Effector CD8-positive, alpha-beta T cell (primary cell): ENCODE measurements around the gene MAT2B.
"Not testable (repeated sequence)": the region's sequence is repeated elsewhere in the genome, so short reads cannot be mapped to it uniquely, and the experiment has no call there.

ENCODE experiments used
- DNase-seq: peaks from one replicate; lab custom pipeline; 2025; lab: John Stamatoyannopoulos, UW

Gene MAT2B

DNA sequence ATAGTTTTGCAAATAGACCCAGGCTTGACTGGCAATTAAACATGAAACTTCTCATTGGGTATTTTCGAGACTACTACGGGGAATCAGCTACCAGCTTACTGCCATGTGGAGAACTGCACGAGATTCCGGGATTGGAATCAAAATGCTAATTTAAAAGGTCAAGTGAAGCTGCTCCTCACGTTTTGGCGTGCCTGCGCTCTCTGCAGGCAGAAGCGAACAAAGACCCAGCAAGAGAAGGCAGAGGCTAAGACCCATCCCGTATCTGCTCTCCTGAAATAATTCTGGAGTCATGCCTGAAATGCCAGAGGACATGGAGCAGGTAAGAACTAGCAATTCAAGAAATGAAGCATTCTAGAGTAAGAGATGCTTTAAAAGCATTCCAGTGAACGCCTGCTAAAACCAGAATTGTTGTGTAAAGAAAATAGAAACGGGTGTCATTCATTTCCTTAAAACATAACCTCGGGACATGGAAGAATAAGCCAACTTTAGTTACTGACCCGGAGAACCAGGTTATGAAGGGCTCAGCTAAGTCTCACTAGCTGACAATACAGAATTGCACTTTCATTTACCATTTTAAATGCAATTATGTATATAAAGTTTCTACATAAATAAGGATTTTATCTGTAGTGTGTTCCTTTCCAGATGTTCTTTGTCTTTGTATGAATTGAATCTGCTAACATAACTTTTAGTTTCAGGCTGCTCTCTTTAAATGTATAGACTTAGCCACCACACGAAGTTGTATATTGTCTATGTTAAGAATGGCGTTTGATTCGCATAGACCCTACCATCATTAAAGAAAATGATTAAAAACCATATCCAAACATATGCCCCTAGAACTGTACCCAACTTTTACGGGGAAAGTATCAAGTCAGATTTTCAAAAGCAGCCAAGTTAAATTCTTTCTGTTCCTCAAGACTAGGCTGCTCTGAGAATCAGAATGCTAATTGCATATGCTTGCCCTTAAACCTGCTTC lies 2.0 kb upstream of the MAT2B start:
- no peak for DNase-seq

DNA sequence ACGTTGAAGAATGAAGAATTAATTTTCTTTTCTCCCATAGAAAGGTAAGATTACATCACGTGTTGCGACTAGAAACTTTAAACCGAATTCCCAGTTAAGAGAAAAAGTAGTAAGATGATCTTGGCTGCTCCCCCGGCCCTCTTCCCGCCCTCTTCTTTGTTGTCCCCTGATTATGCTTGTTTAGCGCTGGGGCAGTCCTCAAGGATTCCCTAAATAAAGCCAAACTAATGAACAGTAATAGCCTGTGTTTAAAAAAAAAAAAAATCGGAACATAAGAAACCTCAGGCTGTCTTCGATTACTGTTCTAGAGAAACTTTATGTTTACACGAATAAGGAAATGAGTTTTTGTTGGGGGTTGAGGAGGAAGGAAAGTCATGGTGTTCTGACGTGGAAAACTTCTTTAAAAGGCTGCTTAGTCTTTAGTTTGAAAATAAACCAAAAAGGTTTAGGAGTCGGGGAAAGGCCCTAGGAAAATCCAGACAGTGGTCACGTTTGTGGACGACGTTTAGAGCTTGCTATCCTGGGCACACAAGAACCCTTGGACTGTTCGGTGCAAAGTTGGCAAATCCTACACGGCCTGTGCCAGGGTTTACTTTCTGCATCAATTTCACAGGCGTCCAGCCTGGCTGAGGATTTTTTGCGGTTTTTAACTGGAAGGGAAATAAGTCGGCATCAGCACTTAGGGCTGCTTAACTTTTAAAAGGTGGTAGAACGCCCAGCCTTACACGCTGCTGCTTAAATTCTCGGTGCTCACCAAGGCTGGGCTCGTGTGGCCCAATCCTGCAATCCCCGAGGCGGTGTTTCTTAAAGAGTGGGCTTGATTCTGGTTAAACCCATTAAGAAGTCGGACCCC lies 1.1 kb upstream of the MAT2B start:
- no peak for DNase-seq

DNA sequence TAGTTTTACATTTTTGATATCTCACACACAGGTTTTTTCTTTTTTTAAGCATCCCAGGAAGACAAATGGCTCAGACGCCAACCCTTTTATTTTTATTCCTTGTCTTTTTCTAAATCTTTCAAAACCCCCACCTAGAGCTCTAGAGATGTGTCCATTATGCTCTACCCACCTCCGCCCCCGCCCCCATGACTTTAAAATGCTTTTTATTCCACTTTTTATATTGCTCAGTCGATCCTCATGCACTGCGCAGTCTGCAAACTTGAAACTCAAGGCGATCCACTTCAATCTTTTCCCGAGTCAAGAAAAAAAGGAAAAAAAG lies 411 bp upstream of the MAT2B start:
- DNase-seq, result no peak

DNA sequence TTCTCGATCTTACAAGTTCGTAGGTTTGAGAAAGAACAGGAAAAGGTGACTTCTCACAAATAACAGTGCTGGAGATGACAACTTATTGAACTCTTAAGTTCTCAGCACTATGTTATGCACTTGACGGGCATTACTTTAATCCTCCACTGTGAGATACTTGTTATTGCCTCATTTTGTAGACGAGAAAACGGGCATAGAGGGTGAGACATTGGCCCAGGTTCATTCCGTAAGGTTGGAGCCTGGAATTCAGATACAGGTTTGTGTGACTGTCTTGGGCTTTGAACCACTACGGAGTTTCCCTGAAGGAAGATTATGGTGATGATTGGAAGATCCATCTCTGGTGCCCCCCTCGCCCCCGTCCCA lies 657 bp downstream of the MAT2B start:
- DNase-seq, result no peak

DNA sequence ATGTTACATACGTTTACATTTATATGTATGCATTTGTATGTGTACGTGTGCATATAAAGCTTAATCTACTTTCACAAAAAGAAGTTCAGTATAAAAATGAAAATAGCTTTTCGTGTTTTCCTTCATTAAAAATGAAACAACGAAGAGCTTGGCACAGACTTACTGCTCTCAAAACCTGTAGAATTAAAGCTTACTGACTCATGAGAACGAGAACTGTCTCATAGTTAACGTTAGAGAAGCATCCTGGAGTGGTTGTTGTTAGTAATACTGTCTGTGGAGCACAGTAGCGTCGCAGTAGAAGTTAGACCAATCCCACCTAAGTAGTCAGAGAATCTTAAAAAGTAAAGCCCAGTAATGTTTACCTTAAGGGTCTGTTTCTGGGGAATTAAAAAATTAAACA lies 1.3 kb downstream of the MAT2B start:
- DNase-seq, result no peak

DNA sequence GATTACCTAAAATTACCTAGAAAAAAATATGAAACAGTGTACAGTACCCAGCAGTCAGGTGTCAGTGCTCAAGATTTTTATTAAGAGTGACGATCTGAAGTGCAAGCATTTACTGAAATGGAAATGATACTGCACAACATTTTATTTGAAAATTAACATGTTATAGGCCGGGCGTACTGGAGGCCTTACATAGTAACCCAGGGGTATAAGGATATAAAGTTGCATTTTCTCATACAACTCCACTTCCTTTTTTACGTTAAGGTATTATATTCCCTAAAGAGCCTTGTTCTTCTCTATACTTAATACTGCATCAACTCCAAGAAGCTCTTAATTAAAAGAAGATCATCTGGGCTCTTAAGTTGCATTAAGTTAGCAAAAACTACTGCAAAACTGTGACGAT lies 3.3 kb downstream of the MAT2B start:
- DNase-seq, result no peak

DNA sequence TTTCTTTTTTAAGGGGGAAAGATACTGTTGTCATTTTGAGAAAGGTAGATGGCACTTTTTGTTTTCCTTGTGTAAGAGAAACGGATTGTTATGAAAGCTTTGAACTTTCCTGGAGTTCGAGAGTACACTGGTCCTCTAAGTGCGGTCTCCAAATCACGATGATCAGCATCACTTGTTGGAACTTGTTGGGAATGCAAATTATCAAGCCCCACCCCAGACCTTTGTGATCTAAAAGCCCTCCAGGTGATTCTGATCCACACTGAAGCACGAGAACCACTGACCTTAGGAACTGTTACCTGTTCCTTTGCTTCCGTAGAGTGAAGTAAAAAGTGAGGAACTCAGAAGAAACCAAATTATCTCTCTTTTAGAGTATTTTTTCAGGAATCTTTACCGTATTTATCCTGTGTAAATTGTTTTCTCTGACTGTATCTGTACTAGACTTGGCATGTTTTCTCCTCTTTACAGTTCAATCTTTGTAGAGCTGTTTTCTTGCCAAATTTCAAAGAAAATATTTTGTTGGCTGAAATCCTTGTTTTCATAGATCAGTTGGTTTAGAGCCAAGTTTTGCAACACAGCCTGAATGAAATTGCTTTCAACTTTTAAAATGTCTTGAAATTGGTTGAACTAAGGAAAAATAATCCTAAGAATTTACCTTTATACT lies 4.0 kb downstream of the MAT2B start:
- no peak for DNase-seq

DNA sequence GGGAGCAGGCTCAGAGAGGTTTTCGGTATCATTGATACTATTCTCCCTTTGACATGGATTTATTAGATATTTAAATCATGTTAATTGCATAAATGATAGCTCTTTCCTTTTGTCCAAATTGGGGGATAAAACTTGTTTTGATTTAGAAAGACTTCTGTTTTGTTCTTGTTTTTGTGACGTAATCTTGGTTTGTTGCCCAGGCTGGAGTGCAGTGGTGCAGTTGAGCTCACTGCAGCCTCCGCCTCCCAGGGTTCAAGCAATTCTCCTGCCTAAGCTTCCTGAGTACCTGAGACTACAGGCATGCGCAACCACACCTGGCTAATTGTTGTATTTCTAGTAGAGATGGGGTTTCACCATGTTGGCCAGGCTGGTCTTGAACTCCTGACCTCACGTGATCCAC lies 7.1 kb downstream of the MAT2B start:
- DNase-seq, result no peak

DNA sequence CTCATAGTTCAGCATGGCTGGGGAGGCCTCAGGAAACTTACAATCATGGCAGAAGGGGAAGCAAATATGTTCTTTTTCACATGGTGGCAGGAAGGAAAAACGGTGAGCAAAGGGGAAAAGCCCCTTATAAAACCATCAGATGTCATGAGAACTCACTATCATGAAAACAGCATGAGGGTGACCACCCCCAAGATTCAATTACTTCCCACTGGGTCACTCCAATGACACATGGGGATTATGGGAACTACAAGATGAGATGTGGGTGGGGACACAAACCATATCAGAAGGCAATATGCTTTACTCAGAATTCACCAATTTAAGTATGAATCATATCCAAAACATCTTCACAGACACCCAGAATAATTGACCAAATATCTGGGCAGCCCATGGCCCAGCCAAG lies 19.7 kb downstream of the MAT2B start:
- DNase-seq, result no peak

DNA sequence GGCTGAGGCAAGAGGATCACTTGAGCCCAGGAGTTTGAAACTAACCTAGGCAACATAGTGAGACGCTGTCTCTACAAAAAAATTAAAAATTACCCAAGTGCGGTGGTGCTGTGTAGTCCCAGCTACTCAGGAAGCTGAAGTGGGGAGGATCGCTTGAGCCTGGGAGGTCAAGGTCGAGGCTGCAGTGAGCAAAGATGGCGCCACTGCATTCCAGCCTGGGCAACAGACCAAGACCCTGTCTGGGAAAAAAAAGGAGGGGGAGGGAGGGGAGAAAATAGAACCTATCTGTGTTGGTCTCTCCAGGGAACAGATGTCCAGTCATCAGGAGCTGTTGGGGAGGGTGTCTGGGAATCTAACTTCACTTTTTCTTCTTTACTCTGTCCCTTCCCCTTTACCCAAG lies 24.3 kb downstream of the MAT2B start:
- DNase-seq, result no peak

DNA sequence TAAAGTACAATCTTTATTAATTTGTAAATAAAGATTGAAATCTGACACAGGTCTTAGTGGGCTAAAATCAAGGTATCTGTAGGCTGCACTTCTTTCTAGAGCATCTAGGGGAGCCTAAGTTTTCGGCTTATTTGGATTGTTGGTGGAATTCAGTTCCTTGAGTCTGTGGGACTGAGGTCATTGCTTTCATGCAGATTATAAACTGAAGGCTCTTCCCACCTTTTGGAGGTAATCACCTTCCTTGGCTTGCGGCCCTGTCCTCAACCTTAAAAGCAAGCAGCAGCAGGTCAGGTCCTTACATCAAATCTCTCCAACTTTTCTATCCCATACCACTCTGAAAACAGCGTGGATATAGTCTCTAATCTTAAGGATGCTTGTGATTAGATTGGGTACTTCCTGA lies 25.9 kb downstream of the MAT2B start:
- no peak for DNase-seq

DNA sequence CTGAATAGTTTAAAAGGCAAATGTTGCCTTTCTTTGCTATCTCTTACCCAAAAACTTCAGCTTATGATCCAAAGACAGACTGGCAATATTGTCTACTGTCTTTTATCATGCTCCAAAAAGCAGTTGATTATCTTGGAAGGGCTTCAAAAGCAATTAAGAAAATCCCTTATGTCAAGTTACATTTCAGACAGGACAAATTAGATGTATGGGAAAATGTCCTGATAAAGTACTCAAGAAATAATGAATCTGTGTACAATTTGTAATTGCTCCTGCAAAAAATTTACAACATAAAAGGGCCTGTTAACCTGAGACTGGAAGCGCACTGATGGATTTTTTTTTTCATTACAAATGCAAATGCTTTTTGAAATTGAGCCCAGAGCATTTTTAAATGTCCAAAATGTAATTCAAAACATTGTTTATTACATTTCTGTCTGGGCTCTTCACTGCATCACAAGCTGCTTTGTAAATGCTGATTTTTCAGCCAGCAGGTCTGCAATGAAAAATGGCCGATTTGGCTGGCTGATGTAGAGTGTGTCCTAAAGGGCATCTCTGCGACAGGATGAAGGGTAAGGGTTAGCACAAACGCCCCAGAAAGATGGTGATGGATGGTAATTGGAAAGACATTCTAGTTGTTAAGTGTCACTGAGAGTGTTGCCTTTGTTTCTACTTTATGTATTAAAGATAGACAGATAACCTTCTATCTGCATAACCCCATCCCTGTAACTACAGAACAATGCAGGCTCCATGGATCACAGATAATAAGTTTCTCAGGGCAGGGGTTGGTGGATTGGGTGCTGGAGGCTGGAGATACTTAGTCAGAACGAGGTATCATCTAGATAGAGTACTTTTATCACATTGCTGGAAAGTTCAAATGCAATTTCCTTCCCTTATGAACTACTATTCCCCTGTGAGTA lies 27.0 kb downstream of the MAT2B start:
- no peak for DNase-seq

DNA sequence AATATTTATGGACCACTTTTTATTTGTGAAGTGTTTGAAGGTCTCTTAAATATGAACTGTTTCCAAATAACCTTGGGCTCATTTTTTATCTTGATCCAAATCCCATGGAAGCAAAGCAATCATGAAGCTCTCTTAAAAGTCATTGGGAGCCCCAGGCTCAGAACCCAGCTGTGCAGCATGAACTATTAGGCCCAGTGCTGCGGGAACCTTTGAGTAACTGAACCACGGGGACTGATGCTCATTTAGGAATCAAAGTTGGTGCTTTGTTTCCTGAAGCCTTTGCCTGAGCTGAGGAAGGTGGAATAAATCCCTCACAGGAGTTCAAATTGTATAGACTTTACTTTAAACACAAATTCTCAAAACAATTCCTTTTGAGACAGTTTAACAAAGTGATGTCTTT lies 27.8 kb downstream of the MAT2B start:
- DNase-seq, result no peak

DNA sequence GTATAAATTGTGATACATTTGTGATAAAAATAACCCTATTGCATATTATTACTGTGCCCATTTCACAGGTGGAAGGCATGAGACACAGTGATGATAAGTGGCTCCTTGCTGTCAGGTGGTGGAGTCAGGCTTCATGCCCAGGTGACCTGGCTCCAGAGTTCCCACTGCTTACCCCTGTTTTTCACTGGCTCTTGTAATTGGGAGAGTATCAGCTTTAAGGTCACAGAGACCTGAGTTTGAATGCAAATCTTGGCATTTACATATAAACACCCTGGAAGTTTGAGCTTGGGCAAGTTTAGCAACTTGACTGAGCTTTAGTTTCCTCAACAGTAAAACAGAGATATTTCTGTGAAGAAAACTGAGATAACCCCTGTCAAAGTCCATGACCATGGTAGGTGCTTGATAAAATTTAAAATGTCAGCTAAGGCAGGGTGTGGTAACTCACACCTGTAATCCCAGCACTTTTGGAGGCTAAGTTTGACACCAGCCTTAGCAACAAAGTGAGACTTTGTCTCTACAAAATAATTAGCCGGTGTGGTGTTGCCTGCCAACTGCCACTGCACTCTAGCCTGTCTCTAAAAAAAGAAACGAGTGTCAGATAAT lies 29.2 kb downstream of the MAT2B start:
- DNase-seq, result no peak

DNA sequence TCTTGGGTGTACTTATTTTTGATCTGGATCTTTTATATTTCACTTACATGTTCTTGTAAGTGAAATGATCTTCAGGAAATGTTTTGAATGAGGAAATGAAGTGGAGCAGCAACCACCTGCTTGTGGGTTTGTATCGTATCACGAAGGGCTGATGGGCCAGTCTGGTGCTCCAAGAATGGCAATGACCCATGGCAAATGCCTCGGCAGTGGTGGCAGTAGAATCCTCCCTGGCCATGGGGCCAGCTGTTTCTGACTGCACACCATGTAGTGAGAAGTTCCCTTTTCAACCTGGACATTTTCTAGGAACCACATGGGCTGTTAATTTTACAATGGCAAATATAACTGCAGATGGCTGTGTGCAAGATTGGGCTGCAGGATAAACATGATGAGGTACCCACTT lies 29.9 kb downstream of the MAT2B start:
- DNase-seq, result no peak

DNA sequence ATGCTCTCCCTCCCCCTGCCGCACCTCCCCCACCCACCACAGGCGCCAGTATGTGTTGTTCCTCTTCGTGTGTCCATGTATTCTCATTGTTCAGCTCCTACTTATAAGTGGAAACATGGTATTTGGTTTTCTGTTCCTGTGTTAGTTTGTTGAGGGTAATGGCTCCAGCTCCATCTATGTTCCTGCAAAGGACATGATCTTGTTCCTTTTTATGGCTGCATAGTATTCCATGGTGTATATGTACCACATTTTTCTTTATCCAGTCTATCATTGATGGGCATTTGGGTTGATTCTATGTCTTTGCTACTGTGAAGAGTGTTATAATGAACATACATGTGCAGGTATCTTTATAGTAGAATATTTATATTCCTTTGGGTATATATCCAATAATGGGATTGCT lies 31.0 kb downstream of the MAT2B start:
- DNase-seq, result not testable (repeated sequence)

DNA sequence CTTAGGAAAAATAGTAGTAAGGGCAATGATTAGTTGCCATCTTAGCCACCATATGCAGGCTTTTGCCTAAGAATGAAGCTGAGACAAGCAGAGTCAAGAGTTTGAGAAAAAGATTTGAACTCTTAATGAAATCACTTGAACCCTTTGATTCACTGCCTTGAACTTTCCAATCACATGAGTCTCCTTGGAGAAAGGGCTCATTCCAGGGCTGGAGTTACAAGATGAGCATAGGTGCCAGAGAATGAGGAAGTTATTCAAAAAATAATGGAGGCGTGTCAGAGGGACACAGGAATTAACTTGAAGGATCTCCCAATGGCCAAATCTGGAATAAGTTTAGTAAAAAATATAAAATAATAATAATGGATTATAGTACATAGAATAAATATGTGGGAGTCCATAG lies 35.3 kb downstream of the MAT2B start:
- DNase-seq, result no peak

DNA sequence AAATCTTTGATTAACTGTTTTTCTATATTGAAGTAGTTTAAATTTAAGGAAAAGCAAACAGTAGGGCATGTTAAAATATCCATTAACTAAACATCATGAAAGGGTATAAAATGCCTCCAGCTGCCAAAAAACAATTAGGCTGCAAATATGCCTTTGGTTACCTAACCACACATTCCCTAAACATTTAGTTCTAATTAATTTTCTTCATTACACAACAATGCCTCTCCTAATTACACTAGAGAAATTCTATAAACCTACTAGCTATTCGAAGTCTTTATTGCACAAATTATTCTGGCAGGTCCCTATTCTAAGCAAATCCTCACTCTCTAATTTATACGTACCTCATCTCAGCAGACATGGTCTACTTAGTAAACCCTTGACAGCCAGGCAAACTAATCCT lies 37.4 kb downstream of the MAT2B start:
- DNase-seq, result no peak

DNA sequence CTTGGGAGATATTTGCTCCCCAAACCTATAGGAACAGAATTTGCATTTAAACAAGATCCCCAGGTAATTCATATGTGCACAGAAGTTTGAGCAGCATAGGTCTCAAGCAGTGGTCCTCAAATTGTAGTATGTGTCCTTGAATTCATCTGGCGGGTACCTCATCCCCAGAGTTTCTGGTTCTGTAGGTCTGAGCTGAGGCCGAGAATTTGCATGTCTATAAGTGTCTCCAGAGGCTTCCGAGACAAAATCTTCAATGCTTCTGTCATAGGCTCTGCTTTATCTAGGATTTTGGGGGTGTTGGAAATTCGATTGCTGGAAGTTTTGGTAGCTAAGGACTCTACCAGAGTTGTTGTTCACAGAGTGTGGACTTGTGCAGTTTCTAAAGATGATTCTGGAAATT lies 38.6 kb downstream of the MAT2B start:
- no peak for DNase-seq

DNA sequence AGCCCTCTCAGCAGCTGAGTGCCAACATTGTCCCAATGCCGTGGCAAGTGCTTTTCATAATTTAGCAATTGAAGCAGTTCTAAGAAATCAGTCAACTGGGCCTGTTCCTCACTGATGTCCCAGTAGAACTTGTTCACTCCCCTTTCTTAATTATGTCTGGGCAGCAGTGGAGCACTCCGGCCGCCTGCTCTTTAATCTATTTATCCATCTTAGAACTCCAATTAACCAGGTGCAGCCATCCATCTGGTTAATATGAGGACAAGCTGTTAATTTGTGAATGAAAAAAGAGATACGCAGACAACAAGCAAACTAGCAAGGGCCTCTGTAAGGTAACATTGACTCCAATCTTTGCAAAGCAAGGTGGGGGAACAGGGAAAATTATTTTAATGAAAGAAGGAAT lies 39.4 kb downstream of the MAT2B start:
- no peak for DNase-seq

DNA sequence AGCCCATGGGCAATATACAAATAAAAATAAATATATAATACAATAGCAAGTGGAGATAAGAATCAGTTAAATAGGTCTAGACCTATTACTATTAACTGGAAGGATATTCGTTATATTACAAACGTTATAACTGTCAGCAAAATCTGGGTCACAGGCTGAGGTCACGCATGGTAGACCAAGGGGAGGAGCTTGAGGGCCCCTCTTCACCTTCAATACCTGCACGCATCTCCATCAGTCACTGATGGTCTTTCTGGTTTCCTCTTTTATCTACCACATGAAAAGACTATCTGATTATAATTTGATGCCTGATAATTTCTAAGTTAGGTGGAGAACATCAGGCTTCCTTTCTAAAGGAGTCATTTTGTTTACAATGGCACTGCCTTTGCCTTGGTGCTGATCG lies 43.2 kb downstream of the MAT2B start:
- DNase-seq, result no peak
